T-helper 22 cell (primary cell): Measurements from ENCODE around the gene PPL.

ENCODE experiments used
- DNase-seq: peaks from one replicate; pipeline ENCODE4 v3.0.0-alpha.2; 2020; ENCODE audit warnings: low read depth

Gene PPL

GRCh38 chr16:4860727-4861342 is 76.1 kb downstream of the PPL start:
- DNase-seq, result no peak

- no peak for DNase-seq
These were observed 77.1 kb downstream of the PPL start for GRCh38 chr16:4859900-4860255.

- no peak for DNase-seq
These were observed 77.6 kb downstream of the PPL start for GRCh38 chr16:4859190-4859899.

- DNase-seq, result no peak
These were observed 81.1 kb downstream of the PPL start for GRCh38 chr16:4855804-4856203.

GRCh38 chr16:4855371-4855770 is 81.6 kb downstream of the PPL start:
- DNase-seq, result no peak

GRCh38 chr16:4852221-4852872 is 84.6 kb downstream of the PPL start:
- no peak for DNase-seq

- no peak for DNase-seq
These were observed 86.7 kb downstream of the PPL start for GRCh38 chr16:4850211-4850610.

- peak; percentile 20 for DNase-seq
These were observed 89.0 kb downstream of the PPL start for GRCh38 chr16:4847774-4848587.

GRCh38 chr16:4846901-4847773 is 89.8 kb downstream of the PPL start, which contains the start of the genes GLYR1 and UBN1:
GLYR1 (minus strand) TSS chr16:4847288; CDS start chr16:4847265, 23 bp downstream.
UBN1 (plus strand) TSS chr16:4847481; CDS start chr16:4852918, 5,437 bp downstream.
- peak; percentile 98 for DNase-seq

GRCh38 chr16:4846503-4846900 is 90.4 kb downstream of the PPL start:
- DNase-seq, result no peak

- no peak for DNase-seq
These were observed 96.0 kb downstream of the PPL start for GRCh38 chr16:4840984-4841383.

GRCh38 chr16:4839942-4840341 is 97.0 kb downstream of the PPL start:
- DNase-seq, result no peak

GRCh38 chr16:4837733-4838501 is 99.0 kb downstream of the PPL start:
- no peak for DNase-seq

- no peak for DNase-seq
These were observed 100.2 kb downstream of the PPL start for GRCh38 chr16:4836727-4837126.

GRCh38 chr16:4833584-4833983 is 103.4 kb downstream of the PPL start:
- DNase-seq, result no peak

- DNase-seq, result no peak
These were observed 104.1 kb downstream of the PPL start for GRCh38 chr16:4832698-4833343.
